Stimulated activated CD4-positive, alpha-beta T cell treated with anti-CD3 and anti-CD28 coated beads, Interleukin-2, amount 100 ng/mL, for 24 hours (primary cell): ENCODE data around the gene DDX39A.
"Not testable (repeated sequence)": the region's sequence is repeated elsewhere in the genome, so short reads cannot be mapped to it uniquely, and the experiment has no call there.

Experiments used
- DNase-seq, 2 donors: peaks; one replicate each; pipeline ENCODE4 v3.0.0-alpha.2; 2020

Gene DDX39A

DNA sequence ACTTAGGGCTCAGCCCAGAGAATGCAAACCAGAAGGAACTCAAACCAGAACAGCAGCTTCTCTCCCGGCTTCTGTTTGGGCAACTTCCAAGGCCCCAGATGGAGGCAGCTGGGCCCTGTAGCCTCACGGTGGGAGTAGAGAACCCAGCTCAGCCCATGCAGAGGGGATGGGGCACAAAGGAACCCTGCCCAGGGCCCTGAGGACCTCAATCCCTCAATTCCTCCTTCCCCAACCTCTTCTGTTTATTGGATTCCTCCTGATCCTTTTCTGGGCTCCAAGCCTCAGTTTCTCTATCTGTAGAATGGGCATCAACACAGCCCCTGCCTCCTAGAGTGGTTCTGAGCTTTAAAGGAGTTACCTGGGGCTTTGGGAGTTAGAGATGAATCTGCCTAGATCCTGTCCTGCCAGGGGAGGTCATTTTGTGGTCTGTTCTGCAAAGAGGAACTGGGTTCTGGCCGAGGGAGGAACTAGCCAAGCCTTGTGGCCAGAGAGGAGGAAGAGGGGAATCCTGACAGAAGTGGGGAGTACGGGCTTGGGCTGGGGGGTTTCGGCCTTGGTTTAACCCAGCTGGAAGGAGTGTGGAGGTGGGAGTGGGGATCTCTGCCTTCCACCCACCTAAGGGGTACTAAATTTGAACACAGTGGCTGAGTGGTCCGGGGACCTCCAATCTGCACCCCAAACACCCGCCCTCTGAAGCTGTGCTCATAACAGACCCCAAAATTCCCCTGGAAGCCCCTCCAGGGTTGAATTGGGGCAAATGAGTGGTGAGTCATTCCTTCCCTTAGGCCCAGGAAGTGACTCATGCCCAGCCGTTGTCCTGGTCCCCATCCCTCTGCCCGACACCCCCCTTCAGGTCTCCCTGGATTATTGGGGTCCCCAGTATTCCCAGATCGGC is 35.2 kb downstream of the DDX39A start:
- peak; percentile 52 to 65 for DNase-seq

DNA sequence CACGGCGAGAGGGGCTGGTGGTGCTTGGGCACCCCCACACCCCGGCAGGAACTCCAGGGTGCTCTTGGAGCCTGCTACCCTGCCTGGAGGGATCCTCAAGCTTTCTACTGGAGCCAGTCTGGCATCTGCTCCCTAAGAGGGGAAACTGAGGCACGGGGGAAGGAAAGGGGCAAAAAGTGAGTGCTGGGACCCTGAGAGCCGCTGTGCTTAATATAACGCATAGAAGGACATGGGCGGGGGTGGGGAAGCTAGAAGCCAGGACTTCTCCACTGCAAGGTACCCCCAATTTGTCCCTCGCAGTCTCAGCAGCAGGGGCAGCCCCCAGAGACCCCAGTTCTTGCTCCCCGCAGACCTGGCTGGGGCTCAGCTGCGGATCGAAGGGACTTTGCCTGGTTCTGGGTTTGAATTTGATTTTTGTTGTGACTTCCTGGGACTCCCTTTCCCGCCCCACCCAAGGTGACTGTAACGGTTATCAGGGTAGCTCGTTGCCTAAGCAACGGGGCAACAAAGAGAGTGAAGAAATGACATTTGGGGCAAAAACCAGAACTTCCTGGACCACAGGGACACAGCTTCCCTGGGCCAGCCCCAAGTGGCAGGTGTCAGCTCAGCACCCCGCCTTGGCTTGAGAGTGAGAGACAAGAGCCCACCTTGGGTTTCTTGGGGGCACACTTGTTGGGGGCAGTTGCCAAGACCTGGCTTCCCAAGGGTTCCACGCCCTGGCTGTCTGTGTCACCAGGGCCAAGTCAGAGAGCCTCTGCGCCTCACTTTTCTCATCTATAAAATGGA is 37.3 kb downstream of the DDX39A start:
- peak; percentile 70 to 71 for DNase-seq

DNA sequence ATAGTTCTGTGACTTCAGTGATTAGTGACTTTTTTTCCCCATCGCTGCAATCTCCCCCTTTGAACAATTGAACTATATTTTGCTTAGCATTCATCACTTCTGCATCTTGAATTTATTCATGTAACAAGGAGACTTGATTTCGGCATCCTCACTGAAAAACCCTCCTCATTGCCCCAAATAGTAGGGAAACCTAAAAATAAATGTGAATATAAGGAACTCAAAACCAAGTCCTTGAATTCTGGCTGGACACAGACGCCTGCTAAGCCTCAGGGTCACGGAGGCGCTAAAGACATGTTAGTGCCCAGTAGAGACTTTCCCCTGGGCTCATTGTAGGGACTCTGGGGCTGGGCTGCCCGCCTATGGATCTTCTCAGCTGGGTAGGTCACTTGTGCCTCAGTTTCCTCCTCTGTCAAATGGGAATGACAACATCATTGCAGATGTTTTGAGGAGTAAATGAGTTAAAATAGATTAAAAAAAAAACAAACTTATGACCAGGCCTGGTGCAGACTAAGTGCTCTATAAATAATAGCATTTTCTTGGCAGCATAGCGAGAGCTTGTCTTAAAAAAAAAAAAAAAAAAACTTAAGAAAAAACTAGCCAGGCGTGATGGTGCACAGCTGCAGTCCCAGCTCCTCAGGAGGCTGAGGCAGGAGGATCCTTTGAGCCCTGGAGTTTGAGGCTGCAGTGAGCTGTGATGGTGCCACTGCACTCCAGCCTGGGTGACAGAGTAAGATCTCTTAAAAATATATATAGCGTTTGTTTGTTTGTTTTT is 39.7 kb downstream of the DDX39A start:
- no peak for DNase-seq

GRCh38 chr19:14378890-14379289 is 40.3 kb downstream of the DDX39A start:
- no peak for DNase-seq

- DNase-seq: no peak
Measured at GRCh38 chr19:14377883-14378328, 41.2 kb downstream of the DDX39A start.

DNA sequence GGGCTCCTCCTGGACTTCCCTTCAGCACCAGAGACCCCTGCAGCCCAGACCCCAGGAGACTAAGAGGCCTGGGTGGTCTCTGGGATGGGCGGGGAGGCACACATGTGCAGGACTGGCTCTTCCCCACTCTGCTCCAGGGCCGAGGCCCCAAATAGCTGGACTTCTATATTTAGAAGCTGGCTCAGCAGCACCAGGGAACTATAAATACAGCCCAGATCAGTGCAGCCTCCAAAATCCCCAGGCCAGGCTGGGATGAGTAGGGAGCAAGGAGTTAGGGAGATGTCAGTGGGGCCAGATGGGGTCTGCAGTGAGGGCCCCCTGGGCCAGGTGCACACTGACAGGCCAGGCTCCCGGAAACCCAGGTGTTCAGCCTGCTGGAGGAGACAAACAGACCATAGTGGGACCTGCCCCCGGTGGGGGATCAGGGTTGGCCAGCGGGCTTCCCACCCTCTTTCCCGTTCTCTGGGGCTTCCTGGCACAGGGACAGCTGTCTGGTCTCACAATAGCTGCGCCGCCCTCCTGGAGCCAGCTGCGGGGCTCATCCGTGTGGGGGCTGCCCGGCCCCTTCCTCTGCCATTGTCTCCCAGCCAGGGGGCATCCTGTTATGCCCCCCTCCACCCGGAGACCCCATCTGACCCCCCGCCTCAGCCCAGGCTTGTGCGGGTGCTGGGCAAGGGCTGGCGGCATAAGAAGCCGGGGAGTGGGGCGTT is 43.4 kb downstream of the DDX39A start:
- no peak for DNase-seq

DNA sequence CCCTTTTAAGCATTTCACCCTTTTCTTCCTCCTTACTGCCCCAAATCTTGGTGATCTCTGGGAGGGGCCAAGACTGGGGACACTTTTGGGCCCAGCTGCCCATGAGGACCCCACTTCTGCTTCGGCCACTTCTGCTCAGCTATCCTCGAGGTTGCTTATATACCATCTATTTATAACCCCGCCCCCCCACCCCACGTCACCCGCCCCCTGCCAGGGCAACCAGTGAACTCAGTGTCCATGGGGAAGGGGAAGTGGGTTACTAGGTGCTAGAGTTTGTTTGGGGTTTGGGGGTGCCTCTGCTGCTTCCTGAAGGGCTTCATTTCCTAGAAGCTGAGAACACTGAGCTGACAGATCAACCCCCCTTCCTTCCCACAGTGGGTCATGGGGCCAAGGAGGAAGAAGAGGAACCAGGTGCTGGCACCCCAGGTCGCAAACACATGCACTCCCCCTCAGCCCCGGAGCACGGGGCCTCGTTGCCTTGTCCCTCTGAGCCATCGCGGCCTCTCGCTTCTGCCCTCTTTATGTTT is 44.0 kb downstream of the DDX39A start:
- DNase-seq: peak in 1 of 2 donors; percentile 62

- DNase-seq: not testable (repeated sequence)
Measured at GRCh38 chr19:14374313-14374712, 44.8 kb downstream of the DDX39A start.

GRCh38 chr19:14372384-14373077 is 46.6 kb downstream of the DDX39A start:
- not testable (repeated sequence) for DNase-seq

DNA sequence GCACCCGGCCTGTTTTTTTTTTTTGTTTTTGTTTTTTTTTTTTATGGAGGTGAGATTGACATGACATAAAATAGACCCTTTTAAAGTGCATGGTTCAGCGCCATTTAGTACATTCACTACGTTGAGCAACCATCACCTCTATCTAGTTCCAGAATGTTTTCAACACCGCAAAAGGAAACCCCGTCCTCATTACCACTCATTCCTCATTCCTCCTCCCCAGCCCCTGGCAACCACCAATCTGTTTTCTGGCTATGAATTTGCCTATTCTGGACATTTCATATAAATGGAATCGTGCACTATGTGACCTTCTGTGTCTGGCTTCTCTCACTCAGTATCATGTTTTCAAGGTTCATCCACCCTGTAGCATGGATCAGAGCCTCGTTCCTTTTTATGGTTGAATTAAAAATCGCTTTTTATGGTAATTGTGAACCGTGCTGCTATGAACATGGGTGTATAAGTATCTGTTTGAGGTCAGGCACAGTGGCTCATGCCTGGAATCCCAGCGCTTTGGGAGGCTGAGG is 47.8 kb downstream of the DDX39A start:
- DNase-seq: no peak

DNA sequence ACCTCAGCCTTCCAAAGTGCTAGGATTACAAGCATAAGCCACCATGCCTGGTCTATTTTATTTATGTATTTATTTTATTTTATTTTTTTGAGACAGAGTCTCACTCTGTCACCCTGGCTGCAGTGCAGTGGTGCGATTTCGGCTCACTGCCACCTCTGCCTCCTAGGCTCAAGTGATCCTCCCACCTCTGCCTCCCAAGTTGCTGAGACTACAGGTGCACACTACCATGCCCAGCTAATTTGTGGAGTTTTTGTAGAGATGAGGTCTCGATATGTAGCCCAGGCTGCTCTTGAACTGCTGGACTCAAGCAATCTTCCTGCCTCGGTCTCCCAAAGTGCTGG is 48.2 kb downstream of the DDX39A start:
- no peak for DNase-seq

DNA sequence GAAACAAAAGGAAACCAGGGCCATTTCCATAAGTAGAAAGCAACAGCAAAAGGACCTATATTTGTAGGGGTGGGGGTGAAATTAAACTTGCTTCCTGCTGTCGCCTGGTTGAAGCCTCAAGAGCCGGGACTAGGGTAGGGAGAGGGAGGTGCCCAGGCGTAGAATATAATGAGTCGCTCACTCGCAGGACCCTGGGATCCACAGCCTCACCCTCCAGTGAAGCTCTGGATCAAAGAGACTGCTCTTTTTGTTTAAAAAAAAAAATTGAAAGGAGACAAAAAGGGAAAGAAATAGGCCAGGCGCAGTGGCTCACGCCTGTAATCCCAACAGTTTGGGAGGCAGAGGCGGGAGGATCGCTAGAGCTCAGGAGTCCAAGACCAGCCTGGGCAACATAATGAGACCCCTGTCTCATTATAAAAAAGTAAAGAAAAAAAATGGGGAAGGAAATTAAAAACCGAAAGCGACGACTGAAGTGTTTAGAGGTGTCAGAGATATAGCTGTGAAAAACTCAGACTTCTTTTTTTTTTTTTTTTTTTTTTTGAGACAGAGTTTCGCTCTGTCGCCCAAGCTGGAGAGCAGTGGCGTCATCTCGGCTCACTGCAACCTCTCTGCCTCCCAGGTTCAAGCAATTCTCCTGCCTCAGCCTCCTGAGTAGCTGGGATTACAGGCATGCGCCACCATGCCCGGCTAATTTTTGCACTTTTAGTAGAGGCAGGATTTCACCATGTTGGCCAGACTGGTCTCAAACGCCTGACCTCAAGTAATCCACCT is 48.8 kb downstream of the DDX39A start:
- DNase-seq: peak; percentile 58 to 61

GRCh38 chr19:14369399-14370168 is 49.6 kb downstream of the DDX39A start:
- DNase-seq: peak; percentile 88 to 89

DNA sequence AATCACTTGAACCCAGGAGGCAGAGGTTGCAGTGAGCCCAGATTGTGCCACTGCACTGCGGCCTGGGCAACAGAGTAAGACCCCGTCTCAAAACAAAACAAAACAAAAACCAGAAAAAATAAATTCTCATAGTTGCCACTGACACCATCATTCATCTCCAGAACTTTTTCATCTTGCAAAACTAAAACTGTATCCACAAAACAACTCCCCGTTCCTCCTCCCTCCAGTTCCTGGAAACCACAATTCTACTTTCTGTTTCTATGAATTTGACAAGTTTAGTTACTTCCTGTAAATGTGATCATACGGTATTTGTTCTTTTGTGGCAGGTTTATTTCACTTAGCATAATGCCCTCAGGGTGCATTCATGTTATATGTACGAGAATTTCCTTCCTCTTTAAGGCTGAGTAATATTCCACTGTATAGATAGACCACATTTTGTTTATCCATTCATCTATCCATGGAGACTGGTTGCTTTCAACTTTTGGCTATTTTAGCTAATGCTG is 51.1 kb downstream of the DDX39A start:
- no peak for DNase-seq

GRCh38 chr19:14367016-14367415 is 52.1 kb downstream of the DDX39A start:
- no peak for DNase-seq

- DNase-seq: peak; percentile 84 to 85
Measured at GRCh38 chr19:14366529-14366928, 52.6 kb downstream of the DDX39A start.

DNA sequence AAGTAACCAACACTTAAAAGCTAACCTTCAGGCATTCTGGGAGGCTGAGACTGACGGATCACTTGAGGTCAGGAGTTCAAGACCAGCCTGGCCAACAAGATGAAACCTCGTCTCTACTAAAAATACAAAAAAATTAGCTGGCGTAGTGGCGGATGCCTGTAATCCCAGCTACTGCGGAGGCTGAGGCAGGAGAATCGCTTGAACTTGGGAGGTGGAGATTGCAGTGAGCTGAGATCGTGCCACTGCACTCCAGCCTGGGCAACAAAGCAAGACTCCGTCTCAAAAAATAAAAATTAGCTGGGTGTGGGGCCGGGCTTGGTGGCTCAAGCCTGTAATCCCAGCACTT is 55.1 kb downstream of the DDX39A start:
- not testable (repeated sequence) for DNase-seq

DNA sequence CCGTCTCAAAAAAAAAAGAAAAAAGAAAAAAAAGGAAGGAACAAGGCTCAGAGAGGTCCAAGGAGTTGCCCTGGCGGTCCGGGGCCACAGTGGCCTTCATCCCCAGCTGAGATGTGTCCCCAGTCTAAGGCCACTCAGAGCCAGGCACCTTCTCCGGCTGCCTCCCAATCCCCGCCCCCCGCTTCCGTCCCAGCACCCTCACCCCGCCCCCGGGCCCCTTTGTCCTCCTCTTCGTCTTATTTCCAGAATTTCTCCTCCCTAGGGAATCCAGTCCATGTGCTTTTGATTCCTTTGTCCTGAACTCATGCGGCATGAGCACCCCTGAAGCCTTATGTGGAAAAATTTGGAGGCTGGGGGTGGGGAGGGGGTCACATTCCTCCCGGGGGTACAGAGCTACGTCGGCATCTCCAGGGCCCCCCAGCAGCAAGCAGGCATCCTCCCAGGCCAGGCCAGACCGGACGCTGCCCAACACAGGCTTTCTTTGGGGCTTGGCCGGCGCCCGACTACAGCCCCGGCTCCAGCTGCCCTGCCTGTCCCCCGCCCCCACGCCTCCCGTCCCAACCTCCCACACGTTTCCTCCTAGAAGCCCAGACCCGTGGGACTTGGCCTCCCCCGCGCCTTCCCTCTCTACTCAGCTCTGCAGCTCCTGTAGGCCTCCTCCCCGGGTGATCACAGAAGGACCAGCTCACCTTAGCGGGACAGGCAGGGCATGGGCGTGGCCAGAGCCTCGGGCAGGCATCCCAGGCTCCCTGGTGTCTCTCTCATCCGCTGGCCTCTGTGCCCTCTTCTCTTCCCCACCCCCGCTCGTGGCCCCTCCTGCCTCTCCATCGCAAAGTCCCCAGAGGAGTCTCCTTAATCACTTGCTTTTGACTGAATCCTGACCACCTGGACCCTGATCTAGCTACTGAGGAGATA is 55.7 kb downstream of the DDX39A start:
- DNase-seq: peak; percentile 62 to 76
